Stimulated activated CD4-positive, alpha-beta T cell treated with anti-CD3 and anti-CD28 coated beads, Interleukin-4, amount 100 ng/mL, for 1 hour (primary cell): ENCODE data around the gene NKX2-4.

Experiments
- DNase-seq: peaks from one replicate; pipeline ENCODE4 v3.0.0-alpha.2; 2020

Gene NKX2-4

DNA sequence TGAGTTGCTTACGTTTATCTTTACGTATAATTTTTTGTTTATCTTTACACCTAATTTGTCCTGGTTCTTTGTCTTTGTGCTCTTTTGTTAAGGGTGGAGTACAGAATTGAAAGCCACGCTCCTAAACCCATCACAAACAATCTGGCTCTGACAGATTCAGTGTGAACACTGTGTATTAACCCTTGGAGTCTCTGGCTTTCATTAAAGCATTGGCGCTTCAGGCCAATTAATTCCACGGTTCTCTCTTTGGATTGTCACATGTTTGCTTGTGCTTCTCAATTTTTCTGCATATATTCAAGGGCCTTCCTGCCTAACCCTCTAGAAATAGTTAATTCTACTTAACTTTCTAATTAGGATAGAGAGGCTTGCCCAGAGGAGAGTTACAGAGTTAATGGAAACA lies 38.6 kb downstream of the NKX2-4 start:
- no peak for DNase-seq

- DNase-seq: no peak
These were observed 39.5 kb downstream of the NKX2-4 start for GRCh38 chr20:21357844-21358243.

GRCh38 chr20:21356386-21356785 lies 40.9 kb downstream of the NKX2-4 start:
- DNase-seq: no peak

DNA sequence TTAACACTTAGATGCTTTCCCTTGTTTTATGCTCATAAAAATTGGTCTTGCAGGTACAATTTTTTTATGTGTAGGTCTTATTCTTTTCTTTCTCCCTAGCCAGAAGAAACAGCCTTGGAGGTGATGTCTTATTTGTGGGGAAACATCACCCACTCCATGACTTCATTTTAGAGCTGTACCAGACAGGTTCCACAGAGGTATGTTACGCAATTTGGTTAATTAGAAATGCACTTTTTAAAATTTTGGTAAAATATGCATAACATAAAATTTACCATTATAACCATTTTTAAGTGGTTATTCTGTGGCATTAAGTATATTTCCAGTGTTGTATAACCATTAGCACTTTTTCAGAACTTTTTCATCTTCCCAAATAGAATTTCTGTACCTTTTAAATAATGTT lies 41.3 kb downstream of the NKX2-4 start:
- DNase-seq: no peak

- no peak for DNase-seq
These were observed 44.1 kb downstream of the NKX2-4 start for GRCh38 chr20:21353236-21353635.

DNA sequence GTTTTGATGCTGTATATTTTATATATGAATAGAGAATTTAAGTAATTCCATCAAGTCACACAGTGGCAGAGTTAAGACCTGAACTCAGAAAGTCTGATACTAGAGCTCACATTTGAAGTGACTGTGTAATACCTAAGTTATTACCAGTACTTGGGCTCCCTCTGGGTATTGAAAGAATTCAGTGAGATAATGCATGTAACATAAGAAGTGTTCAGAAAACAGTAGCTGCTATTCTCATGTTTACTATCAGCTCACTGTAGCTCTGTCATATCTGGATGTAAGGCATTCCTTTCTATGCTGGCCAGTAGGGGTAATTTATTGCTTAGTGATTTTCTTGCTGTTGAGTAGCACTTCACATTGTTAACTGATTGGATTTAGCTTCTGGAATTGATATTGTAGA lies 44.6 kb downstream of the NKX2-4 start:
- DNase-seq: no peak
